ENCODE data around the gene SPG11.

The SPG11 gene

GRCh38 chr15:44616974-44617373 lies 46.5 kb downstream of the SPG11 start:
- 83 to 100% methylated on average over 1 to 2 of the region's 2 CpGs for WGBS, 2 experiments (ENCODE audit: insufficient coverage in 2 of 2)
- H3K4me1 ChIP-seq (ENCODE audit: control insufficient read depth, insufficient read depth, low read length, poor library complexity, severe bottlenecking) = no peaks in the 10 kb centered on the region
- no peak overlapping the region for H3K27ac ChIP-seq (ENCODE audit: low read depth, low read length, severe bottlenecking)
- no peaks in the 10 kb centered on the region for H3K9me3 ChIP-seq (ENCODE audit: control insufficient read depth, low read length)
- no peak overlapping the region for H3K4me3 ChIP-seq (ENCODE audit: extremely low read depth, insufficient read depth, low read length, poor library complexity, severe bottlenecking)
- H3K36me3 ChIP-seq (ENCODE audit: control insufficient read depth, insufficient read depth, low read length) = peaks cover 59% of the 10 kb centered on the region

DNA sequence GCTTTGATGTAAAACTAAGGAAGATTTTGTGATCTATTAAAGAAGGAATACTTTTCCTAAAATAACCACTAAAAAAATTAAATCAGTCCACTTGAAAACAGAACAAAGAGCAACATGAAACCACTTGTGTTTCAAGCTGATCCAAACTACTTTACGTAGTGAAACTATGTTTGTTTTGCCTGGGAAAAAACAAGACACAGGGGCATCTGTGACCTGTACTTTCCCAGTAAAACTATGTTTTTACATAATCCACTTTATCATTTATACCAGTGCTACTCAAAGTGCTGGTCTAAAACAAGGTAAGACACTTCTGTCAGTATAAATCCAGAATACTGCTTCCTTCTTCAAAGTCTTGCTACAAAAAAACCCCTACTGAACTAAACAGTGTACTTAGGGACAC lies 56.7 kb downstream of the SPG11 start:
- Histone ChIP-seq H3K27ac (ENCODE audit: low read depth, low read length, severe bottlenecking) (no peak overlapping the region), H3K4me3 (ENCODE audit: extremely low read depth, insufficient read depth, low read length, poor library complexity, severe bottlenecking) (no peak overlapping the region), H3K9me3 (ENCODE audit: control insufficient read depth, low read length) (no peaks in the 10 kb centered on the region), H3K36me3 (ENCODE audit: control insufficient read depth, insufficient read depth, low read length) (peaks cover 72% of the 10 kb centered on the region), H3K4me1 (ENCODE audit: control insufficient read depth, insufficient read depth, low read length, poor library complexity, severe bottlenecking) (no peaks in the 10 kb centered on the region)
- WGBS, 2 experiments (ENCODE audit: insufficient coverage in 2 of 2) = no CpG with 5 or more reads among the region's 1 CpG

GRCh38 chr15:44603126-44603525 lies 60.3 kb downstream of the SPG11 start:
- H3K9me3 ChIP-seq (ENCODE audit: control insufficient read depth, low read length) = no peaks in the 10 kb centered on the region
- no peak overlapping the region for H3K4me3 ChIP-seq (ENCODE audit: extremely low read depth, insufficient read depth, low read length, poor library complexity, severe bottlenecking)
- H3K36me3 ChIP-seq (ENCODE audit: control insufficient read depth, insufficient read depth, low read length) = peaks cover 69% of the 10 kb centered on the region
- H3K27ac ChIP-seq (ENCODE audit: low read depth, low read length, severe bottlenecking) = no peak overlapping the region
- peaks cover 6% of the 10 kb centered on the region for H3K4me1 ChIP-seq (ENCODE audit: control insufficient read depth, insufficient read depth, low read length, poor library complexity, severe bottlenecking)
- 94 to 100% methylated on average over 2 of the region's 2 CpGs for WGBS, 2 experiments (ENCODE audit: insufficient coverage in 2 of 2)

DNA sequence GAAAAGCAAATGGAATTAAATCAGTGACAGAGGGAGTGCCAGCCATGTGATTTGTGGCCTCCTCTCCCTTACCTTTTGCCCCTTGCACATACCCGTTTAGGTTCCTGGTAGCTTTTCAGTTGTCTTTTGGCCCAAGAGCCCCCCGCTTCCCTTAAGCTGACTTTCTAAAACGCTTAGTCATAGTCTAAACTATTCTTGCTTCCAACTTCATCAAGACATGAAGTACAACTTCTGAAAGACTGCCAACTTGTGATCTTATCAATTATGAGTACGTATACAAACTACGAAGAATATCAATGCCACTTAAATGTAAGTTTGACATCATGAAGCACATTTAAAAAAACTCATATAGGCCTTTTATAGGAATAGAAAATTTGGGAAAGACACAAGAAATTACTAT lies 64.6 kb downstream of the SPG11 start:
- H3K4me1 ChIP-seq (ENCODE audit: control insufficient read depth, insufficient read depth, low read length, poor library complexity, severe bottlenecking) = peaks cover 6% of the 10 kb centered on the region
- no peak overlapping the region for H3K27ac ChIP-seq (ENCODE audit: low read depth, low read length, severe bottlenecking)
- WGBS, 2 experiments (ENCODE audit: insufficient coverage in 2 of 2) = 91 to 95% methylated on average over 3 of the region's 5 CpGs
- peaks cover 73% of the 10 kb centered on the region for H3K36me3 ChIP-seq (ENCODE audit: control insufficient read depth, insufficient read depth, low read length)
- H3K9me3 ChIP-seq (ENCODE audit: control insufficient read depth, low read length) = no peaks in the 10 kb centered on the region
- no peak overlapping the region for H3K4me3 ChIP-seq (ENCODE audit: extremely low read depth, insufficient read depth, low read length, poor library complexity, severe bottlenecking)

- Histone ChIP-seq H3K9me3 (ENCODE audit: control insufficient read depth, low read length) (no peaks in the 10 kb centered on the region), H3K4me1 (ENCODE audit: control insufficient read depth, insufficient read depth, low read length, poor library complexity, severe bottlenecking) (peaks cover 6% of the 10 kb centered on the region), H3K4me3 (ENCODE audit: extremely low read depth, insufficient read depth, low read length, poor library complexity, severe bottlenecking) (no peak overlapping the region), H3K36me3 (ENCODE audit: control insufficient read depth, insufficient read depth, low read length) (peaks cover 72% of the 10 kb centered on the region), H3K27ac (ENCODE audit: low read depth, low read length, severe bottlenecking) (no peak overlapping the region)
- WGBS, 2 experiments (ENCODE audit: insufficient coverage in 2 of 2) = 80% methylated on average over 1 of the region's 1 CpG; no CpG with 5 or more reads in 1 of the 2 experiments
These were observed 65.4 kb downstream of the SPG11 start for GRCh38 chr15:44598066-44598465.

DNA sequence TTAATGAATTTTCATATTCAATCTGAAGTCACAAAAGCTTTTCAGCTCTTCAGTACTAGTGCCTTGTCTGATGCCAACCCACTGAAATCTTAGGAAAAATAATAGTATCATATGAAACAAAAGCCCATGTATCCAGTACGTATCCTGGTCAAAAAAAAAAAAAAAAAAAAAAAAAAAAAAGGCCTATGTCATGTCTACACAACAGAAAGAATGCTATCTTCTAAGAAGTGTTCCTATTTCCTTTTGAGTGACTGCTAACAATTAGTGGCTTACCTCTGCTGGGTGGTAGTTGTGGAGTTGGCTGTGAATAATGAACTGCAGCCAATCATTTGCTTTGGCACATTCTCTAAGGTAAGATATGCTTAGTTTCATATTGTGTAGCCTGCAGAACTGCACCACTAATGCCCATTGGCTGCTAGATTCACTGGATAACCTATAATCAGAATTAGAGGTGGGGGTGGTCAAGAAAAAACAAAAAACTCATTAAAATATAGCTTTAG lies 66.9 kb downstream of the SPG11 start:
- Histone ChIP-seq H3K27ac (ENCODE audit: low read depth, low read length, severe bottlenecking) (no peak overlapping the region), H3K9me3 (ENCODE audit: control insufficient read depth, low read length) (no peaks in the 10 kb centered on the region), H3K4me1 (ENCODE audit: control insufficient read depth, insufficient read depth, low read length, poor library complexity, severe bottlenecking) (peaks cover 6% of the 10 kb centered on the region), H3K4me3 (ENCODE audit: extremely low read depth, insufficient read depth, low read length, poor library complexity, severe bottlenecking) (no peak overlapping the region), H3K36me3 (ENCODE audit: control insufficient read depth, insufficient read depth, low read length) (peaks cover 77% of the 10 kb centered on the region)
- no CpG with 5 or more reads among the region's 1 CpG for WGBS, 2 experiments (ENCODE audit: insufficient coverage in 2 of 2)

DNA sequence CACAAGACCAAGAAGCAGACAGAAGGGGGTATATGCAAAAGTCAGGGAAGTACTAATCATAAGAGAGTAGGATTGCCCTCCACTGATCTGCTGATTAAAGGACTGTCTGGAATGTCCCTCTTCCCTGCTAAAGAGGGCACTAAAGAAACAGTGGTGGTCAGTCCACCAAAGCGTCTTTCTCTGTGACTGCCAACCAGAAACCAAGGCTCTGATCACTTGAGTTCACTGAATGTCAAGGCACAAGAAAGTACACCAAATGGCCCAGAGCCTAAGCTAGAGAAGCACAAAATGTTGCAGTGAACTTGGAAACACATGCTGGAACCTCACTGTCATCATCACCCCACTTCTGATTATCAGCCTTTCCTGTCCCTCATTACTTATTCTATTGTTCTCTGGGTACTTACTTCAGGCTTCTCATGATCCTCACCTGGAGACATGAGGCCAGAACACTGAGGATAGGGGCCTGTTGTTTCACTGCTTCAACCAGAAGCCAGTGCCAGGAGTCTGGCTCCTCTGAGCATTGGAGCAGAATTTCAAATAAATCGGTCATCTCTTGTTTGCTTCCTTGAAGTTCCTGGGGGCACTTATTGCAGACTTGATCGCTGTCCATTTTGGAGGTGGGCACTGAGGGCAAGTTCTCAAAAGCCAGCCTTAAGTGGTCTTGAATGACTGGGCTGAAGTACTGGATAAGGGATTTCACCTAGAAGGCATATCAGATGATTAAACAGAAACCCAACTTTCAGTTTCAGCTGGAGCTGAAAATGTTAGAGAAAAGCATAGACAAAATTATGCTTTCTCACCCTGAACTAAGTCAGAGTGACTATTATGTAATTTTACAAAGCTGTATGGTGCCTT lies 67.6 kb downstream of the SPG11 start:
- Histone ChIP-seq H3K36me3 (ENCODE audit: control insufficient read depth, insufficient read depth, low read length) (peaks cover 84% of the 10 kb centered on the region), H3K4me1 (ENCODE audit: control insufficient read depth, insufficient read depth, low read length, poor library complexity, severe bottlenecking) (peaks cover 6% of the 10 kb centered on the region), H3K4me3 (ENCODE audit: extremely low read depth, insufficient read depth, low read length, poor library complexity, severe bottlenecking) (no peak overlapping the region), H3K27ac (ENCODE audit: low read depth, low read length, severe bottlenecking) (no peak overlapping the region), H3K9me3 (ENCODE audit: control insufficient read depth, low read length) (no peaks in the 10 kb centered on the region)
- 90 to 100% methylated on average over 2 of the region's 3 CpGs for WGBS, 2 experiments (ENCODE audit: insufficient coverage in 2 of 2)

- H3K4me1 ChIP-seq (ENCODE audit: control insufficient read depth, insufficient read depth, low read length, poor library complexity, severe bottlenecking) = peaks cover 6% of the 10 kb centered on the region
- H3K4me3 ChIP-seq (ENCODE audit: extremely low read depth, insufficient read depth, low read length, poor library complexity, severe bottlenecking) = no peak overlapping the region
- H3K9me3 ChIP-seq (ENCODE audit: control insufficient read depth, low read length) = no peaks in the 10 kb centered on the region
- H3K27ac ChIP-seq (ENCODE audit: low read depth, low read length, severe bottlenecking) = no peak overlapping the region
- H3K36me3 ChIP-seq (ENCODE audit: control insufficient read depth, insufficient read depth, low read length) = peaks cover 85% of the 10 kb centered on the region
- WGBS, 2 experiments (ENCODE audit: insufficient coverage in 2 of 2) = no CpG with 5 or more reads among the region's 1 CpG
These were observed 68.2 kb downstream of the SPG11 start for GRCh38 chr15:44595246-44595645.

GRCh38 chr15:44593042-44593736 lies 70.3 kb downstream of the SPG11 start:
- WGBS, 2 experiments (ENCODE audit: insufficient coverage in 2 of 2) = 92% methylated on average over 4 of the region's 7 CpGs; no CpG with 5 or more reads in 1 of the 2 experiments
- Histone ChIP-seq H3K27ac (ENCODE audit: low read depth, low read length, severe bottlenecking) (no peak overlapping the region), H3K4me1 (ENCODE audit: control insufficient read depth, insufficient read depth, low read length, poor library complexity, severe bottlenecking) (no peaks in the 10 kb centered on the region), H3K9me3 (ENCODE audit: control insufficient read depth, low read length) (no peaks in the 10 kb centered on the region), H3K4me3 (ENCODE audit: extremely low read depth, insufficient read depth, low read length, poor library complexity, severe bottlenecking) (no peak overlapping the region), H3K36me3 (ENCODE audit: control insufficient read depth, insufficient read depth, low read length) (peaks cover 89% of the 10 kb centered on the region)

DNA sequence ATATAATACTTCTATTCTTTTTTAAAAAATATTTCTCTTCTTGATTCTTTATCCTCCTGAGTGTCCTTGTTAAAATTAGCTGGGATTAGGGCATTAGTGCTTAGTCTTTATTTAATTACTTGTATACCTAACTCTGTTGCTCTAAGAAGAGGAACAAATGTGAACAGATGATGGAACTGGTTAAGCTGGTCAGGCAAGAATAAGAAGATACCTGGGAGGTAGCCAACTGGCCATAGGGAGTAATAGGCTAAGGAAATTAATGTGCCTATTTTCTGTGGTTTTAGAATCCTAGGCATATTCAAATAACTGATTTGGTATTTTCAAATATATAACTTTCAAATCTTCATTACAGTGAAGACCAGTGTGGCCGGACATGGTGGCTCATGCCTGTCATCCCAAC lies 72.1 kb downstream of the SPG11 start:
- Histone ChIP-seq H3K27ac (ENCODE audit: low read depth, low read length, severe bottlenecking) (no peak overlapping the region), H3K9me3 (ENCODE audit: control insufficient read depth, low read length) (no peaks in the 10 kb centered on the region), H3K36me3 (ENCODE audit: control insufficient read depth, insufficient read depth, low read length) (peaks cover 91% of the 10 kb centered on the region), H3K4me3 (ENCODE audit: extremely low read depth, insufficient read depth, low read length, poor library complexity, severe bottlenecking) (no peak overlapping the region), H3K4me1 (ENCODE audit: control insufficient read depth, insufficient read depth, low read length, poor library complexity, severe bottlenecking) (no peaks in the 10 kb centered on the region)
- 89% methylated on average over 1 of the region's 1 CpG; no CpG with 5 or more reads in 1 of the 2 experiments for WGBS, 2 experiments (ENCODE audit: insufficient coverage in 2 of 2)

Measured in mesodermal cell (in vitro differentiated cells).